Smooth muscle cell of the pulmonary artery (primary cell): ENCODE results near the gene FLYWCH2. TPM values are rescaled to one million over a fixed set of nuclear protein-coding genes. Genes with fewer than 3 reads are reported as not detected.

Source experiments
- total RNA-seq: library from RNA; depleted of rRNA; stranded (reverse); fragments of >200 nt; gene quantifications from 2 replicates; pipeline ENCODE4 v1.2.3, GENCODE V29; 2014

Gene FLYWCH2
- 42.1 and 44.4 TPM in 2 replicates for total RNA-seq

GRCh38 chr16:2882650-2883457 lies at the start of gene FLYWCH2:
Gene FLYWCH2, plus strand, starts transcription at chr16:2883215. Its CDS starts 13,235 bp downstream, at chr16:2896450.

GRCh38 chr16:2857451-2858244 lies 25.4 kb upstream of the FLYWCH2 start, which contains the start of gene PRSS22:
Gene PRSS22, minus strand, starts transcription at chr16:2858170. Its CDS starts 66 bp downstream, at chr16:2858104.

GRCh38 chr16:2911638-2912329 lies 28.8 kb downstream of the FLYWCH2 start, which contains the start of gene FLYWCH1:
Gene FLYWCH1, plus strand, starts transcription at chr16:2911931. Its CDS starts 17,755 bp downstream, at chr16:2929686.

Other genes with a start within 250 kb of the FLYWCH2 start
- gene KCTD5, start 200.7 kb upstream of the FLYWCH2 start, total RNA-seq: 20.3 and 25.3 TPM in 2 replicates
- 0.69 and 0.72 TPM in 2 replicates for gene PRSS27, start 163.0 kb upstream of the FLYWCH2 start, total RNA-seq
- 108 and 123 TPM in 2 replicates for gene SRRM2, start 130.6 kb upstream of the FLYWCH2 start, total RNA-seq
- 186 and 207 TPM in 2 replicates for gene ELOB, start 105.9 kb upstream of the FLYWCH2 start, total RNA-seq
- gene PRSS33, start 95.7 kb upstream of the FLYWCH2 start, total RNA-seq: not detected in 2 replicates
- not detected in 2 replicates for gene PRSS41, start 84.7 kb upstream of the FLYWCH2 start, total RNA-seq
- 0.23 TPM in 1 of 2 replicates, not detected in the other for gene PRSS21, start 66.0 kb upstream of the FLYWCH2 start, total RNA-seq
- 0.13 TPM in 1 of 2 replicates, not detected in the other for gene ZG16B, start 52.9 kb upstream of the FLYWCH2 start, total RNA-seq
- not detected in 2 replicates for gene PRSS22, start 25.0 kb upstream of the FLYWCH2 start, total RNA-seq
- 36.4 and 89.1 TPM in 2 replicates for gene FLYWCH1, start 28.7 kb downstream of the FLYWCH2 start, total RNA-seq
- gene KREMEN2, start 81.1 kb downstream of the FLYWCH2 start, total RNA-seq: not detected in 2 replicates
- 3.3 and 3.4 TPM in 2 replicates for gene PAQR4, start 86.1 kb downstream of the FLYWCH2 start, total RNA-seq
- 2.0 and 2.5 TPM in 2 replicates for gene PKMYT1, start 97.2 kb downstream of the FLYWCH2 start, total RNA-seq
- gene CLDN9, start 129.7 kb downstream of the FLYWCH2 start, total RNA-seq: 0.10 TPM in 1 of 2 replicates, not detected in the other
- 0.13 and 0.46 TPM in 2 replicates for gene CLDN6, start 135.0 kb downstream of the FLYWCH2 start, total RNA-seq
- 185 and 394 TPM in 2 replicates for gene TNFRSF12A, start 137.2 kb downstream of the FLYWCH2 start, total RNA-seq
- gene HCFC1R1, start 140.7 kb downstream of the FLYWCH2 start, total RNA-seq: 33.4 and 46.1 TPM in 2 replicates
- 14.1 and 17.3 TPM in 2 replicates for gene THOC6, start 140.8 kb downstream of the FLYWCH2 start, total RNA-seq
- gene BICDL2, start 153.7 kb downstream of the FLYWCH2 start, total RNA-seq: 0.40 and 0.46 TPM in 2 replicates
- not detected in 2 replicates for gene MMP25, start 163.3 kb downstream of the FLYWCH2 start, total RNA-seq
- 4.0 and 6.3 TPM in 2 replicates for gene IL32, start 182.4 kb downstream of the FLYWCH2 start, total RNA-seq
- gene ZSCAN10, start 216.1 kb downstream of the FLYWCH2 start, total RNA-seq: not detected in 2 replicates
- 12.4 and 16.0 TPM in 2 replicates for gene ZNF205, start 229.4 kb downstream of the FLYWCH2 start, total RNA-seq